SHP77 (cell line): ENCODE measurements around the gene HADHB.
"Not testable (repeated sequence)": the region's sequence is repeated elsewhere in the genome, so short reads cannot be mapped to it uniquely, and the experiment has no call there.

Experiments used
- DNase-seq, 2 experiments: peaks; one replicate each; lab custom pipeline; 2025; lab: John Stamatoyannopoulos, UW

The HADHB gene

DNA sequence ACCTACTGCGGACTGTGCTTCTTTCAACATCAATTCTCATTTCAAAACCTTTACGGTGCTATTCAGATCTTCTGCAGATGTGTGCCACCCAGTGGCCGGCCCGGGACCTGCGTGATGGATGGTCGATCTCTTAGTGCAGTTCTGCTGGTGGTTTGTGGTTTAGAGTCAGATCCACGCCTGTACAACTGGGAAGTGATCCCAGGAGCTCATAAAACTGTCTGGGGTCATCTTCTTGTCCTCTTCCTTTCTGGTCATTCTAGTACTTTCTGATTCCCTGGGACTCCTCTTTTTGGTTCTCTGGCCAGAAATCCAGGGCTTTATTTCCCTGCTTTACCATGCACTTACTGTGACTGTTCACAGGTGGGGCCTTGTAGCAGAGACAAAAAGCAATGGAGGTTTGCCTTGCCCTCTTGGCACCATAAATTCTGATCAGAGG, 85.4 kb downstream of the HADHB start:
- DNase-seq, result peak; percentile 66 to 71

DNA sequence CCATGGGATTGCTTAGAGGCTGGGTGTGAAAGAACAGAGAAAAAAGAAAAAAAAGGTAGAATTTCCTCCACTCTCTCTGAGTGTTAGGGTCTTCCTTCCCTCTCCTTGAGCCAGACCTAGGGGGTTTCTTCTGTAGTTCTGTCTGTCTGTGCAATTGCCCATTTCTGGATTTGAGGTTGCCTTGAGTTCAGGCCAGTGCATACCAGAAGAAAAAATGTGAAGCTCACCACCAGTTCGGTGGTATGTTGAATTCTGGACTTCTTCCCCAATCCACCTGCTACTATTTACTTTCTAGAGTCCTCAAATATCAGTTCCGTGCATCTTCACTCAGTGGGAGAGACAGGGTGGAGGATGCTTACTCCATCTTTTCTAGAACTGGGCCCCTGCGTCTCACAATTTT, 85.9 kb downstream of the HADHB start:
- no peak for DNase-seq

DNA sequence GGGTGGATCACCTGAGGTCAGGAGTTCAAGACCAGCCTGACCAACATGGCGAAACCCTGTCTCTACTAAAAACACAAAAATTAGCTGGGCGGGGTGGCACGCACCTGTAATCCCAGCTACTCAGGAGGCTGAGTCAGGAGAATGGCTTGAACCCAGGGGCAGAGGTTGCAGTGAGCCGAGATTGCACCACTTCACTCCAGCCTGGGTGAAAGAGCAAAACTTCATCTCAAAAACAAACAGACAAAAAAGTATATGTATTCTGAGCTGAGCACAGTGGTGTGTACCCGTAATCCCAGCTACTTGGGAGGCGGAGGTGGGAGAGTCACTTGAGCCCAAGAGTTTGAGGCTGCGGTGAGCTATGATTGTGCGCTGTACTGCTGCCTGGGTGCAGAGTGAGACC, 86.6 kb downstream of the HADHB start:
- not testable (repeated sequence) for DNase-seq

DNA sequence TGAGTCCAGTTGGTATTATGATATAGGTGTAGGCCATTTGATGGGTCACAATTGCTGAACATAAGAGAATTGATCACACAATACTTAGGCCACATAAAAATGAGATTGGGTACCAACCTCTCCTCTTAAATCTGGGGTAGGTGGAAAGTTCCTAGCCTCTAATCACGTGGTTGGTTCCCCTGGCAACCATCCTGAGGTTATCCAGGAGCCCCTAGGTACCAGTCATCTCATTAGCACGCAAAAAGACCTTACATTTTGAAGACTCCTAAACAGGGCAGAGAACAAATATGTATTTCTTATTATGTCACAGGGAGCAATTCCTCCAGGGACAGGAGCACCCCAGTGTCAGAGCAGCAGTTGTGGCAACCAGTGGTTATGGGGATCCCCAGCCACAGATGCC, 88.6 kb downstream of the HADHB start:
- DNase-seq, result no peak

DNA sequence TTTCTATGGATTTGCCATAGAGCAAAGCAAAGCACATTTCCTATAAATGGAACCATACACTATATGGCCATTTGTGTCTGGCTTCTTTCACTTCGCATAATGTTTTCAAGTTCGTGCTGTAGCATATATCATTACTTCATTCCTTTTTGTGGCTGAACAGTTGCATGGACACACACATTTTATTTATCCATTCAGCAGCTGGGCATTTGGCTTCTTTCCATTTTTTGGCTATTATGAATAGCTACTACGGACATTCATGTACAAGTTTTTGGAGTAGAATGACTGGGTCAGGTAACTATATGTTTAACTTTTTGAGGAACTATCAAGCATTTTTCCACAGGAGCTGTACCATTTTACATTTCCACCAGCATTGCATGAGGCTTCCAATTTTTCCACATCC, 90.5 kb downstream of the HADHB start:
- DNase-seq, result no peak

DNA sequence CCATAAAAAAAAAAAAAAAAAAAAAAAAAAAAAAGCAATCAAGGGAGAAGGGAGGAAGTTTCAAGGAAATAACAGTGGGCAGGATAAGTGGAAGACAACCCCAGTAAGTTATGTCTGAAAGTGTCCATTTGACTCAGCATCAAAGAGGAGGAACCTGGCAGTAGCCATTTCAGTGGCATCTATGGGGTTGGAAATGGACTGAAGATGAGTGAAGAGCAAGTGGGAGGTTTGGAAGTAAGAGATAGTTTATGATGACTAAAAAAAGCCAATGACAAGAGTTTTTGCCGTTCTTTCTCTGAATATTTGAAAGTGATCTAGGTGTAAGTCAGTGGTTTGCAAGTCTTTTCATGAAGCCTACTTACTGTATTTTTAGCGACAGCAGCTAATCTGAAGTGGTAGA, 92.0 kb downstream of the HADHB start:
- no peak for DNase-seq

DNA sequence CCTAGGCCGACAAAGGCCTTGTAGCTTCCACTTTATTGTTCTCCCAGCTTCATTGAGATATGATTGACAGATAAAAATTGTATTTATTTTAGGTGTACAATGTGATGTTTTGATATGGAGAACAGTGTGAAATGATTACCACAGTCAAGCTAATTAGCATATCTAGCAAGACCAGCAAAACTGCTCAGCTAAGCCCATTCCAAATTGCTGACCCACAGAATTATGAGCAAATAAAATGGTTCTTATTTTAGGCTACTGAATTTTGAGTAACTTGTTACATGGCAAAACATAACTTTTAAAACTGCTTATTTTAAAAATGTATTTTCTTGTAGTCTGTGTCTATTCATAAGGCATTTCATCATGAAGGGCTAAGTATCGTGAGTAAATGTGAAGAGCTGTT, 92.6 kb downstream of the HADHB start:
- no peak for DNase-seq
